ENCODE measurements around the gene TAF15.

DNA sequence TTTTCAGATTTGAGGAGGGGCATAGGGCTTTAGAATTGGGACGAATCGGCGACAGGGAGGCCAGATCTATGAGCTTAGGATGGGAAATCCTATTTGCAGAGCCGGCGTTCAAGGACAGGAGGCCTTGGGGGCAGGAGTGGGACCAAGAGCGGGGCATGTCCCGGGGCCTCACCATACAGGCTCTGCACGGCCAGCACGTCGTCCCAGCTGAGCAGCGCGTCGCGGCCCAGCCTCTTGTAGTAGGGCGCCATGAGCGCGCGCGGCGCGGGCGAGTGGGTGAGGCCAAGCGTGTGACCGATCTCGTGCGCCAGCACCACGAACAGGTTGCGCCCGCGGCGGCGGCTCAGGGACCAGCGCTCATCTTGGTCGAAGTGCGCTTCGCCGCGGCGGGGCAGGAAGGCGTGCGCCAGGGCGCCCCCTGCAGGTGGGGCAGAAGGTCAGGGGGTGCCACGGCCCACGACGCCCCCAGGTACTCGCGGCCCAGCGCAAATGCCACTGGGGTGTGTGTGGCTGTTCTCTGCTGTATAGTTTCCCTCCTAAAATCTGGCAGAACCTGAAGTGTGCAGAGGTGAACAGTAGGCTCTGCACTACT, 39.3 kb upstream of the TAF15 start:
- TF ChIP-seq EZH2 (IDR thresholded peaks at IDR 0.05; ENCODE audit: borderline replicate concordance, insufficient read depth, low read depth, low read length, poor library complexity, severe bottlenecking) = no peak
- TF ChIP-seq, protein P1, sequence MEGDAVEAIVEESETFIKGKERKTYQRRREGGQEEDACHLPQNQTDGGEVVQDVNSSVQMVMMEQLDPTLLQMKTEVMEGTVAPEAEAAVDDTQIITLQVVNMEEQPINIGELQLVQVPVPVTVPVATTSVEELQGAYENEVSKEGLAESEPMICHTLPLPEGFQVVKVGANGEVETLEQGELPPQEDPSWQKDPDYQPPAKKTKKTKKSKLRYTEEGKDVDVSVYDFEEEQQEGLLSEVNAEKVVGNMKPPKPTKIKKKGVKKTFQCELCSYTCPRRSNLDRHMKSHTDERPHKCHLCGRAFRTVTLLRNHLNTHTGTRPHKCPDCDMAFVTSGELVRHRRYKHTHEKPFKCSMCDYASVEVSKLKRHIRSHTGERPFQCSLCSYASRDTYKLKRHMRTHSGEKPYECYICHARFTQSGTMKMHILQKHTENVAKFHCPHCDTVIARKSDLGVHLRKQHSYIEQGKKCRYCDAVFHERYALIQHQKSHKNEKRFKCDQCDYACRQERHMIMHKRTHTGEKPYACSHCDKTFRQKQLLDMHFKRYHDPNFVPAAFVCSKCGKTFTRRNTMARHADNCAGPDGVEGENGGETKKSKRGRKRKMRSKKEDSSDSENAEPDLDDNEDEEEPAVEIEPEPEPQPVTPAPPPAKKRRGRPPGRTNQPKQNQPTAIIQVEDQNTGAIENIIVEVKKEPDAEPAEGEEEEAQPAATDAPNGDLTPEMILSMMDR (IDR thresholded peaks at IDR 0.05) = no peak

Measured in B cell (primary cell).